Measurements from ENCODE around the gene FAM120A. TPM values are rescaled to one million over a fixed set of nuclear protein-coding genes. Genes with fewer than 3 reads are reported as not detected.
A peak's percentile ranks its signal among the peaks of the same experiment; 100 is the strongest.

Gene FAM120A
- total and polyA plus RNA-seq, 11 donors = 37.9 to 123 (median 113) TPM

- Histone ChIP-seq H3K4me1 (peaks cover 0 to 79% (median 60%) of the 10 kb centered on the region in 12 donors), H3K27me3 (no peaks in the 10 kb centered on the region), H3K4me3 (no peak overlapping the region), H3K27ac (peak overlapping the region in 3 of 12 donors; percentile 46 to 92 (median 50)), H3K36me3 (no peaks in the 10 kb centered on the region), H3K9me3 (peaks cover 0 to 11% (median 0%) of the 10 kb centered on the region in 12 donors)
- intact Hi-C loops (cut with DNase I) = loop anchor here in 1 of 10 donors (5.0 kb wide), 1 partner anchor 130 kb away; the partner anchor contains the start of genes FAM120A and FAM120AOS
- ATAC-seq (no peak), DNase-seq (no peak)
- TF ChIP-seq POLR2A (IDR thresholded peaks at IDR 0.05) = no peak
- TF ChIP-seq, protein P1, sequence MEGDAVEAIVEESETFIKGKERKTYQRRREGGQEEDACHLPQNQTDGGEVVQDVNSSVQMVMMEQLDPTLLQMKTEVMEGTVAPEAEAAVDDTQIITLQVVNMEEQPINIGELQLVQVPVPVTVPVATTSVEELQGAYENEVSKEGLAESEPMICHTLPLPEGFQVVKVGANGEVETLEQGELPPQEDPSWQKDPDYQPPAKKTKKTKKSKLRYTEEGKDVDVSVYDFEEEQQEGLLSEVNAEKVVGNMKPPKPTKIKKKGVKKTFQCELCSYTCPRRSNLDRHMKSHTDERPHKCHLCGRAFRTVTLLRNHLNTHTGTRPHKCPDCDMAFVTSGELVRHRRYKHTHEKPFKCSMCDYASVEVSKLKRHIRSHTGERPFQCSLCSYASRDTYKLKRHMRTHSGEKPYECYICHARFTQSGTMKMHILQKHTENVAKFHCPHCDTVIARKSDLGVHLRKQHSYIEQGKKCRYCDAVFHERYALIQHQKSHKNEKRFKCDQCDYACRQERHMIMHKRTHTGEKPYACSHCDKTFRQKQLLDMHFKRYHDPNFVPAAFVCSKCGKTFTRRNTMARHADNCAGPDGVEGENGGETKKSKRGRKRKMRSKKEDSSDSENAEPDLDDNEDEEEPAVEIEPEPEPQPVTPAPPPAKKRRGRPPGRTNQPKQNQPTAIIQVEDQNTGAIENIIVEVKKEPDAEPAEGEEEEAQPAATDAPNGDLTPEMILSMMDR (IDR thresholded peaks at IDR 0.05) = no peak
- WGBS, 4 donors = 83 to 88% (median 83%) methylated on average over 3 of the region's 3 CpGs
Measured at GRCh38 chr9:93582550-93582949, 131.1 kb downstream of the FAM120A start.

- ATAC-seq = no peak
- no peak for TF ChIP-seq POLR2A (IDR thresholded peaks at IDR 0.05)
- H3K27ac ChIP-seq = no peak overlapping the region
- peaks cover 0 to 11% (median 0%) of the 10 kb centered on the region in 12 donors for H3K9me3 ChIP-seq
- DNase-seq = no peak
- no peak overlapping the region for H3K4me3 ChIP-seq
- H3K36me3 ChIP-seq = no peaks in the 10 kb centered on the region
- H3K27me3 ChIP-seq = no peaks in the 10 kb centered on the region
- 88 to 96% (median 93%) methylated on average over 4 of the region's 4 CpGs for whole genome bisulfite sequencing, 4 donors
- peaks cover 0 to 79% (median 54%) of the 10 kb centered on the region in 12 donors for H3K4me1 ChIP-seq
- intact Hi-C loops (cut with DNase I) = no loop called here
Measured at GRCh38 chr9:93585259-93585658, 133.8 kb downstream of the FAM120A start.

GRCh38 chr9:93585695-93586094, 134.2 kb downstream of the FAM120A start:
- ATAC-seq (no peak), DNase-seq (no peak)
- whole genome bisulfite sequencing, 4 donors = 95 to 100% (median 99%) methylated on average over 4 of the region's 4 CpGs
- peaks cover 0 to 79% (median 51%) of the 10 kb centered on the region in 12 donors for H3K4me1 ChIP-seq
- no peaks in the 10 kb centered on the region for H3K27me3 ChIP-seq
- H3K36me3 ChIP-seq = no peaks in the 10 kb centered on the region
- peaks cover 0 to 11% (median 0%) of the 10 kb centered on the region in 12 donors for H3K9me3 ChIP-seq
- peak overlapping the region in 1 of 12 donors; percentile 23 for H3K27ac ChIP-seq
- no peak overlapping the region for H3K4me3 ChIP-seq
- intact Hi-C loops (cut with DNase I) = no loop called here
- TF ChIP-seq, protein P1 (IDR thresholded peaks at IDR 0.05) = no peak
- no peak for TF ChIP-seq POLR2A (IDR thresholded peaks at IDR 0.05)

DNA sequence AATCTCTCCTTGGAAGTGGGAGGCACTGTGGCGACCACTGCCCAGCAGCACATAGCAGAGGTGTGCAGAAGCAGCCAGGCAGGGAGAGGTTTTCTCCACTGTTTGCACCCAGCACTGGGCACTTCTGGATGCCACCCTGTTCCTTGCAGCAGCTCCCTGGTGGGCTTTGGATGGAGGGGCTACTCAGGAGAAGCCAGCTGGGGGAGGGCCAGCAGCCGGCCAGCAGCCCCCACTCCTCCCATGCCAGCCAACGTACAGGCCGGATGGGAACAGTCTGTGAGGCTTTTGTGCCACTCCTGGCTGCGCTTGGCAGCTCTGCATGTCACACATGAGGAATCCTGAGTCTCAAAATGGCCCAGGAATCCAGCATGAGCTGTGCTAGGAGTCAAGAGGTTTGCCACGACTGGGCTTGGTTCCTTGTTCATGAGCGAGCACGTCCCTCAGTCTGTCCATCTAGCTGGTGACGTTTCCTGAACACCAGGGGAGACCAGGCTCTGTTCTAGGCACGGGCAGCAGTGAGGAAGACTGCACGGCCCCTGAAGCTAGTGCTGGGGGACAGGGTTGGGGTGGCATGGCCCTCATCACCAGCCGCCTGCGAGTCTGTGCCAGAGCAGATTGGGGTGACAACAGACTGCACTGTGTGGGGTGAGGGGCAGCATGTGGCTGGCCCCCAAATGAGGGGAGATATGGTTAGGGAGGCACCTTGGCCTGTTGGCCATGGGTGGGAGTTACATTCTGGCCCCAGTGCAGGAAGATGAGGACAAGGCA, 135.0 kb downstream of the FAM120A start:
- no peak overlapping the region for H3K4me3 ChIP-seq
- TF ChIP-seq, protein P1 (IDR thresholded peaks at IDR 0.05) = no peak
- TF ChIP-seq POLR2A (IDR thresholded peaks at IDR 0.05) = no peak
- H3K9me3 ChIP-seq = peaks cover 0 to 11% (median 0%) of the 10 kb centered on the region in 12 donors
- intact Hi-C loops (cut with DNase I) = no loop called here
- no peaks in the 10 kb centered on the region for H3K27me3 ChIP-seq
- WGBS, 4 donors = 56 to 72% (median 64%) methylated on average over 8 to 13 of the region's 13 CpGs
- H3K4me1 ChIP-seq = peaks cover 0 to 79% (median 52%) of the 10 kb centered on the region in 12 donors
- no peaks in the 10 kb centered on the region for H3K36me3 ChIP-seq
- peak overlapping the region in 3 of 12 donors; percentile 23 to 43 (median 25) for H3K27ac ChIP-seq
- ATAC-seq = peak; percentile 61 to 75 (median 69)
- DNase-seq = peak in 2 of 5 donors; percentile 59 to 66
